Fibroblast of peridontal ligament (primary cell): ENCODE measurements around the gene GALNTL6.
A peak's percentile ranks its signal among the peaks of the same experiment; 100 is the strongest.

Source experiments
- DNase-seq: peaks from one replicate; pipeline ENCODE4 v3.0.0-alpha.2; 2010; ENCODE audit errors: extremely low read depth

The GALNTL6 gene

DNA sequence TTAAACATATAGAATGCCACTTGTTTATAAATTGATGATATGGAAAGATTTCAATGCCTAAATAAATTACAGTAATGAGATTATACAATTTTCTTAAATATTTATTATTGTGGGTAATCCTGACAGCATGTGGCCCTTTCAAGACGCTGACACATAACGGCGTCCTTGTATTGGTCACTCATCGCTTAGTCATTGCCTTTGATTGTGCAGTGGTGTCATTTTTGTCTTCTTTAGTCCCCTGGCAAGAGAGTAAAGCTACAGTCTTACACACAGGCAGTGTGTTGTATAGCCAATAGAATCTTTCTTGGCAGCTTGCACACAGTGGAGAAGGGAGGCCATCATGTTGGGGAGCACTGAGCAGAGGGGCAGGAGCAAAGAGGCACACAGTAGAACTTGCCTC, 993.6 kb downstream of the GALNTL6 start:
- no peak for DNase-seq

DNA sequence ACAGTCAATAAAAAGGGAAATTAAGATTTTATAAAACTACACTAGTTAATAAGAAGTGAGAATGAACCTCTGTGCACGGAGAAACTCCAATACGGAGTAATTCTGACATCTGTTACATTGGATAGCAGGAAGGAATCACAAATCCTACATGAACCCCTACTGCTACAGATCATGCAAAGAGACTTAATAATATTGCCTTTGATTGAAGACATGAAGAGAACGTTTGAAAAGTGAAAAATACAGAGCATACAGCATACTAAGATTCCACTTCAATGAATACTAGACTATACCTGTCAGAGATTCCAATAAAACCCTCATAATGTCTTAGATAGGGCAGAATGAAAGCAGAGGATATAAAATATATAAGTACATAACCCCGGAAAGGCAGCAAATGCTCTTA, 995.0 kb downstream of the GALNTL6 start:
- no peak for DNase-seq

DNA sequence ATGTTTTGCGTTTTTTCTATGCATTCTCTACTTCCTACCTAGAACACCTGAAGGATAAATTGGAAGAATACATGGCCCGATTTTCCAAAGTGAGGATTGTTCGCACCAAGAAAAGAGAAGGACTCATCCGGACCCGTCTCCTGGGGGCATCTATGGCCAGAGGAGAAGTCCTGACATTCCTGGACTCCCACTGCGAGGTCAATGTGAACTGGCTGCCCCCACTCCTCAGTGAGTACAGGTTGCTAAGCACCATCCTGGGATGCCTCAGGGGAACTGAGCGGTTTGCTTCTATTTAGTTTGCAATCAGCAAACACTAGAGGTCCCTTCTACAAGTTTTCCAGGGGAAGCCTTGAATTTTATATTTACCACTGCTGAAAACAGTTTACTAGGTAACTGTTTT, 996.1 kb downstream of the GALNTL6 start:
- no peak for DNase-seq

DNA sequence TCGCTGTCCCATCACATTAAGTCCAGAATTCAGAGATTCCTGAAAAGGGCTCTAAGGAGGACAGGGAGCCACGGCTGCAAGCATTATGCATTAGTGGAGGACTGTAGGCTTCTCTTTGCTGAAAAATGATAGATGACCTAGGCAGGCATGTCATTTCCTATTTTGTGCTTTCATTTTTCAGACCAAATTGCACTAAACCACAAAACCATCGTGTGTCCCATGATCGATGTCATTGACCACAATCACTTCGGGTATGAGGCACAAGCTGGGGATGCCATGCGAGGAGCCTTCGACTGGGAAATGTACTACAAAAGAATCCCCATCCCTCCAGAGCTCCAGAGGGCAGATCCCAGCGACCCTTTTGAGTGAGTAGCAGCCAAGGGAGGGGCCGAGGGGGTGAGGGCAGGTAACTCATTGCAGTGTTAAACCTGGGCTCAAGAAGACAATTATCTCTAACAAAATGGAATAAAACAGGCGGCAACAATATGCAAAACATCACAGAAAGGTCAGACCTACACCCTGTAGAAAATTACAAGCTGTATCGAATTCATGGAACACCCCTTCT, 1000.2 kb downstream of the GALNTL6 start:
- DNase-seq: peak; percentile 35

DNA sequence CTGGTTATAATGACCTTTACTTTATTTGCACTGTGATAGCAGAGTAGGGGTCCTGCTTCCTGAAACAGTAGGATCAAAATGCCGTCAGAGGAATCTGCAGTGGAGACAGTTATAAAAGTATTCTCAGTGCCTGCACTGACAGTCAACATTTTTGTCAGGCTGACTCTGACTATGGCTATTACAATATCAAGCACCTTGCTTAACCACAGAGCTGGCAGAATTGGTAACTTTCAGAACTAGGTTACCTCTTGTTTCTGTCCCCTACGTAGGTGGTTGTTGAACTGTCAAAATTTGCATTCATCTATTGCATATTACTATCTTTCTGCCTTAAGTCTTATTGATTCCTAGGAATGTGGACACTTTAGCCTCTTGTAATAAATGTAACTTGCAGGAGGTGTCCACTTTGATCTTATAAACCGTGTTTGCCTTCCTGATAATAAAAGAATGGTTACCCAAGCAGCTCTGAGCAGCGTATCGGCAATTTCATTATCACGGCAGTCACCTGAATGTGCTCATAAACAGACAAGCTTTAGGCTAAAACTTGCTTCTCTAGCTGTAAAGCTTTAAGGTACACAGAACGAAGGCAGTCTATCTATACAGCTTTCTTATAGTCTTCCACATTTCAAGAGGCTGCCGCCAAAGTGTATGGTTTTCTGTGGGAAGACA, 1002.4 kb downstream of the GALNTL6 start:
- no peak for DNase-seq

DNA sequence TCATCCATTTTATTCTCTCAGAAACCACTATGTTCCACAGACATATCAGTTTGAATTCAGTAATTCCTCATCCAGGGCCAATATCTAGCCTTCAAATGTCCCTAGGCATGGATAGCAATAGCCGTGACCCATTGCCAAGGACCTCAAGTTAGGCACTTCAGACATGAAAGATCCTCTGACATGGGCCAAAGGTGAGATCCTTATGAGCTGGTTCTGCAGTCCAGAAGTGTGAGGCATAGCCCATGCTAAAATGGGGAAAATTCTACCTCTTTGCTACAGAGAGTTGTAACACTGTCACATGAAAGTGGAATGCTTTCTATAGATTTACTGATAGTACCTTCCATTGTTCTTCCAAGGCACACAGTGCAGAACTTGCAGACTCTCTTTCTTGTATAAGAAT, 1005.7 kb downstream of the GALNTL6 start:
- no peak for DNase-seq

DNA sequence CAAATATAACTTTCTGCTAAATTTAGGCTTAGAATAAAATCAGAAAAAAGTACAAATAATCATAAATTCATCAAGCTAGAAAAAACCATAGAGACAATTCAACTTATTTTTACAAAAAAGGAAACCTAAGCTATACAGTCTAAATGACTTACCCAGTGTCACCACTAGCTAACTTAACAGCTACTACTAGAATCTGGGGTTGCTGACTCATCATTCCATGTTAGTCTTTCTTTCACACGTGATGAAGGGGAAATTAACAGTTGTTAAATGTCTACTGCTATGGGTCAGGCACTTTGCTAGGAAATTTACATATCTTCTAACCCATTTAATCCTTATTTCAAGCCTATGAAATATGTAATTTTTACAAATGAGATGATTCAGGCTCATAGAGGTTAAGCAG, 1006.1 kb downstream of the GALNTL6 start:
- no peak for DNase-seq

DNA sequence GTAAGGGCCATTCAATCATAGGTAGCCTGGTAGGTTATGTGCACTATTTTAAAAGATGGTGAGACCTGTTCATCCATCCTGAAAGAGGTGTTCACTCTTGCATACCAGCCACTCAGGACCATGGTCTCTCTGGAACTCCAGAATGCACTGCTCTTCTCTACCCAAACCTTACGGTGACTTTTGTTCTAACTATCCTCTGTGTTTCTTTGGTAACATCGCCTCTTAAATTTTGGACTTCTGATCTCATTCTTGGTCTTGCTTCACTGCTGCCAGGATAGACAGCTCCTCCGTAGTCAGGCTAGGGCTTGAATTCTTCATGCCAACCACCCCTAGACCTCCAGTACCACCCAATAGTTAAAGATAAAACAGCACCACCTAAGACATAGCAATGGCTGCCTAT, 1009.1 kb downstream of the GALNTL6 start:
- DNase-seq: no peak

DNA sequence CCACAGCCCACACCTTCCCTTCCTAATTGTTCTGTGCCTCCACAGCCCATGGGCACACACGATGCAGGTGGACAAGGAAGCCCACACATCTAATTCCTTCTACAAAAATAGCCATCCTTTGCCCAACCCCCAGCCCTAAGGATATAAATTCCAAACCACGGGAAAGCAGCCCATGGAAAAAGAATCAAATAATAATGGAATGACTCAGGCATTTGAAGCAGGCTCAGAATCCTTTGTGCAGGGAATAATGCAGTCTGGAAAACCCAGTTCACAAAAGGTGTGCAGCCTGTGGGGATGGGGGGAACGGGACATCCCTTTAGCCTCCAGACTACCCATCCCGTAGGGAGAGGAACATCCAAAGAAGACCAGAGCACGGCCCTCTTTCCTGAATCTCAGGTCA, 1013.1 kb downstream of the GALNTL6 start:
- DNase-seq: peak; percentile 13

DNA sequence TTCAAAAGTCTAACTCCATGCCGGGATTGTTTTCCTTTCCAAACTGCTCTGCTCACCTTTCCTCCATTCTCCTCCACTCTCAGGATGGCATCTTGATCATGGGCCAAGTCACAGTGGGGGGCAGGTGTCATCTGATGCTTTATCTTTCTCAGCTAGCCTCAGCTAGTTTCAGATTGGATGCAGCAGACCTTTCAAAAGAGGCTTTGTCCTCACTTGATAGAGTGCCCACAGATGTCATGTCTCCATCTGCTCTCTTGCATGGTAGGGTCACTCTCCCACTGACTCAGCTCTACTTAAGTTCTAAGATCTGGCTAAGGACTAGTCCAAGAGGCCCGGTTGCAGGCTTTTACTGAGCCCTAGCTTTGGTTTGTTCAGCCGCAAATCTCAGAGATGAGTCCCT, 1013.7 kb downstream of the GALNTL6 start:
- DNase-seq: no peak

DNA sequence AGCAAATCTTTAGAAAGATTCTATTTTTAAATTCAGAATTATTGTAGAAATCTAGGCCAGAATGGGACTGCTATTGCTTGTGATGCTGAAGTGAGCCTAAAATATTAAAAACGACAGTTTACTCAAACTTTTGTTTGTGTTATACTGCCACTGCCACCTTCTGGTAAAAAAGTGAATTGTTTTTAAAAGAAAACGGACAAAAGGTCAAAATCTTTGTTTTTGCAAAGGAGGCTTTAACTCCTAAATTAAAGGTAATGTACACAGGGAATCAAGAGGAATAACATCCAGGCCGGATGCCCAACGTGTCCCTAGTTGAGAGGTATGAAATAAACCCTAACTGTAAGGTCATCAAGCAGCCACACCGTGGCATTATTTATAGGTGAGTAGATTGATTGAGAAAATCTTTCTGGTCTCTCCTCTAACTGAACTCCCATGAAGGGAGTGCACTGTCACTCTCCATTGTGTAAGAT, 1017.1 kb downstream of the GALNTL6 start:
- peak; percentile 57 for DNase-seq

DNA sequence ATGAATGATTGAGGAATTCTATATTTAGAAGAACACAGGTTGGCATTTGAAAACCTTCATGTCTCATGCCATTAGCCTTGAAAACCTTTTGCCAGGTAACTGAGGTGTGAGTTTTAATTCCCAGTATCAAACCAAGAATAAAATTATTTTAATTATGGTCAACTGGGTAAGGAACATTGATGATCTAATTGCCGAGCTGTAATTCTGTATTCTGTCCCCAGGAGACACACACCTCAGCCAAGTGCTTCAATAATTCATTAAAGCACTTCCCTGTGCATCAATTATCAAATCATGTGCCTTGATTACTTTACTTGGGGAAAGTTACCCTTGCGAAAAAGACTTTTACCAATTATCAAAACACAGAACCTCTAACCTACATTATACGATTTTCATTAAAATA, 1023.5 kb downstream of the GALNTL6 start:
- no peak for DNase-seq

DNA sequence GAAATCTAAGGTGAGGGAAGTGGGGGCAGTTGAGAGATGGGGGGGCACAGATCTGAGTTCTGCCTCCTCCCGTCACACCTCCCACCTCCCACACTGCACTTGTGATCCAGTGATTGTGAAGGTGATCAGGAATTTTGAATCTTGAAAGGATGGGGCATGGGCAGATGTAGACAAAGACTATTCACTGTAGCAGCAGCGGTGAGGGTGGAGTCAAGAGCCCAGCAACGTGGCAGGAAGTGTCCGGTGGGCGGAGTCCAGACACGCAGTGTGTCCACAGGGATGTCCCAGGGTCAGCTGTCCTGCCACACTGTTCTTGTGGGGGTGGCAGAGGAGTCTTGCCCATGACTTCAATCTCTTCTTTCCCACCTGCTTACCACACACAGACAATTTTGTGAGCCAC, 1024.9 kb downstream of the GALNTL6 start:
- no peak for DNase-seq

DNA sequence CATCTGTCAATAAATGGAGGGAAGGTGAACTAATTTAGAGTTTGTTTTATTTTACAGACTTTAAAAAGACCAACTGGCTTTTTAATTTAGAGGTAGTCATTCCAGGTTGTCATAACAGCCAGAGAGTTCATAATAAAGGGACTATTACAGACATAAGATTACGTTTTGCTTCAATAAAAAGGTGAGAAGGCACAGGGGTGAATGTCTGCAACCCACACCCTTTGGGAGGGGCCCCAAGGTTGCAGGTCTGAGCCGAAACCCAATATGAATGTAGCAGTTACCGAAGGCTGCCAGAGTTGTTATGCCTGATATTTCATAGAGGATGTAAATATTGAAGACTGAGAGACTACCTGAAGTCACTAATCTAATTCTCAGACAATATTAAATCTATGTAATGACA, 1025.7 kb downstream of the GALNTL6 start:
- no peak for DNase-seq

DNA sequence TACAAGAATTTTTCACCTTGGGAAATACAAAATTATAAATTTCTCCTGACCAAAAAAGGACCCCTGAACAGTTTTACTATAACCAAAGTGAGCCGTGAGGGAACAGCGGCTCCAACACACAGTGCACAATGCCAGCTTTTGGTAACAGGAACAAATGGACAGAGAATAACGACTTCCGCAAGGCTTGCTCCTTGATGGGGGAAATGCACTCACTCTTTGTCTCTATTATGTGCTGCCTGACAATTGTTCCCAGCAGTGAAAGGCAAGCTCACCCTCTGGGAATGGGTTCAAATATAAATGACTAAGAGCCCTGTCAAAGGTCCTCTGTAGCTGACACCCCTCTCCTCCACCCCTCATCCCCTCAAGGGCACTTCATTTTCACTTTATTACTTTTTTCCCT, 1029.6 kb downstream of the GALNTL6 start:
- DNase-seq: no peak

DNA sequence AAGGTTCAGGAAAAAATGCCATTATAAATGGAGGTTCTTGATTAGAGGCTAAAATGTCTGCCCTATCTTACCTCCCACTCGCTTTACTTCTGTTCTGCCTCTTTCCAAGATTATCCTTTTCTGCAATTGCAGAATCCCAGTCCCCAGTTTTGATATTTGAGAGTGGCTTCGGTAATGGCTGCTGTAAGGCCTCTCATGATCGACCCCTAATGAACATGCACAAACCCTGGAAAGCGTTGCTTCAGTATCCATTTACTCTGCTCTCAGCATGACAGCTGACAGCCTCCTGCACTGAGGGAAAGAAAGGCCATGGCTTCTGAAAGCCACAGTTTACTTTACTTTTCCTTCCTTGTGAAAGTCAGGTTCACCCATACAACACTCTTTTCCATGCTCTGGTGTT, 1030.0 kb downstream of the GALNTL6 start:
- no peak for DNase-seq

DNA sequence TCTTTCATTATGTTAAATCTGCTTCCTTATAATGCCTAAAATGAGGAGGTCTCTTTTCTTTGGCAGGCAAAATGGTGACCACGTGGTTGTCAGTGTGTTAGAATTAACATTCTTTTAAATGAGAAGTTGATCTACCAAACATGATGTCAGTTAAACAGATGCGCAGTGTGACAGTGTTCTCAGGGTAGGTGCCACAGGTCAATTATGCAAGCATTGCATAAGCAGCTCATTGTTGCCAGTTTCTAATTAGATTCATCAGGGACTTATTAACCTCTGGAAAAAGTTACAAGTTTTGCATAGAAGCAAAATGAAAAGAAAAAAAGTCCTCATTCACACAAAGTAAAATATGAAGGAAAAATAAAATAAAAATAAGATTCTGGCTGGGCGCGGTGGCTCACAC, 1031.4 kb downstream of the GALNTL6 start:
- DNase-seq: no peak

DNA sequence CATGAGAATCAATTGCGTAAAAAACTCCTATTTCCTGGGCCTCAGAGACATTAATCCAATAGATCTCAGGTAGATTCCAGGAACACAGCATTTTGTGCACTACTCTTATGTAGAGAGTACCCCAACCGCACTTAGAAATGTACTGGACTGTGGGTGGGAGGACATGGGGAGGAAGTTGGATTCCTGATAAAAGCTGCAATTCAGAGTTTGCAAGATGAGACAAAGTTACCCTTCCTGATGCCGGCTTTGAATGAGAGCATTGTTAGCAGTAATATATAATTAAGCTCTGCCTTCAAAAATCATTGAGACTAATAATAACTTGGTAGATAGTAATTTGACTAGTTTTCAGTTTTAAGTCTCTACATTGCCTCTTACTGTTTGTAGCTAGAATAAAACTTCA, 1032.1 kb downstream of the GALNTL6 start:
- no peak for DNase-seq

DNA sequence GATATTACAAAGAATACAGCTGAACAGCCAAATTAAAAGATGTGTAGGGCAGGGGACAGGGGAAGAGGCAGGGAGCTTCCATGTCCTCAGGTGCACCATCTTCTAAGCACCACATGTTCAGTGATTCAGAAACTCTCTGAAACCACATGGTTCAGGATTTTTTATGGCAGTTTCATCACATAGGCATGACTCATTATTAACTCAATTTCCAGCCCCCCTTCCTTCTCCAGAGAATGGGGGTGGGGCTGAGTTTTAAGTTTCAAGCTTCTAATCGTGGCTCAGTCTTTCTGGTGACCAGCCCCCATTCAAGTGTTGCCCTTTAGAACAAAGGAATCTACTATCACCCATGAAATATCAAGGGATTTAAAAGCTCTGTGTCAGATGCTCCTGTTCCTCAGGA, 1037.6 kb downstream of the GALNTL6 start:
- peak; percentile 82 for DNase-seq

DNA sequence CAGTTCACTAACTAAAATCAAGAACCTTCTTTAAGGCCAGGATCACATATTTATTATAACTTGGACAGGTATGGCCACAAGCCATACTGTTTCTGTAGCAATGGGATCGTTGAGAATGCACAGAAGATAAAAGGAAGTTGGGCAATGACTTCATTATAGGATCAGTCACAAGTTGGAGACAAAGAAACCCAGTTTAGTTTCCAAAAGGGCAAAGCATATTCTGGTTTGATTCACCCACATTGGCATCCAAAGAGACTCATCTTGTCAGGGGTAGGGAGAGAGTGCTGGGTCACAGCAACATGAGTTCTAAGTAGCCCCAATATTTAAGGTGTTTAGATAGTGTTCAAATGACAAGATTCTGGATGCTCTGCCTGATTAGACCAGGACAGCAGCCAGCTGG, 1038.3 kb downstream of the GALNTL6 start:
- no peak for DNase-seq

DNA sequence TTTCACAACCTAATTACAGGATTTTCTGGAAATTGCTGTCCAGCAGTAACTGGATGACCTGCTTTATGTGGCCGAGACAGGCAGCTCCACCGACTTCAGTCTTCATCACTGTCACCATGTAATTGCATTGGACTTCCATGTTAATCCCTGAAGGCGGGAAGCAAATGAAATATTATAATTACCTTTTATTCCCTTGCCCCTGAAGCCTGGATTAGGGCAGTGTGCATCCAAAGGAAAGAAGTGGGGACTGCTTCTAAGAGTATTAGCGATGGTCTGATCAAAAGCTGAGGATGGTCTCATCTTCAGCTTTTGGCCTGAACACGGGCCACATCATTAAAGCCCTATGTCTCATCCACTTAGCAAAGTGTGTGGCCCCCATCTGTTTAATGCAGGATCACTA, 1043.8 kb downstream of the GALNTL6 start:
- no peak for DNase-seq

DNA sequence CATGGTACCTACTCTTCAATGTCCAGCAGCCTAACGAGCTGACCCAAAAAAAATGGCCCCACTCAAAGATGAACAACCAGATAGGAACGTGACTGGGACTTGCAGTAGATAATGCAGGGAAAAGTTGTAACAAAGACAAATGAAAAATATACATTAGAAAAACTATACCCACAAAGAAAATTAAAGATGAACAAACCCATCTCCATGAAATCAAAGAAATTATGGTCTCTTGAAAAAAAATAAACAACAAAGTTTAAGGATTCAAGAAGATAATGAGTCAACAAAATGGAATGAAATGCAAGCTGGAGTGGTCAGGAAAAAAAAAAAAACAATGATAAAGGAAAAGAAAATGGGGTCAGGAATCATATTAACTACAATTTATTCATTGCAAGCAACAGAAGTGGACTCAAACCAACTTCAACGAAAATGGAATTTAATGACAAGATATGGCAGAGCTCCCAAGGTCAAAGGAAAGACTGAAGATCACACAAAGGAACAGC, 1045.6 kb downstream of the GALNTL6 start:
- peak; percentile 31 for DNase-seq

DNA sequence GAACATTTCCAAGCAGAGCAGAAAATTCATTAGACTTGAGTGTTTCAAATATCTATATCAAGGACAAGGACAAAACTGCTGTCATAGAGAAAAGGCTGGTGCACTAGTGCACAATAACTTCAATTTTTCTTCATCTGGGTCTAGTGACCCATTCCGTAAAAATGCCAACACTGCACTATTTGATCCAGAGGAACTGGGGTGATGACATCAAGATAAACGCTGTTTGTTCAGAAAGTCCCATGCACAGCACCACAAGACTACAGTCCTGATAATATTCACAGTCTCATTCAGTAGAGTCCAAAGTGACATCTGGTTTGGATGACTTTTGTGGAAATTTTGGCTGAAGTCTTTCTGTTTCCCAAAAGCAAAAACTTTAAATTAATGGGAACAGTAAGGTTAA, 1051.9 kb downstream of the GALNTL6 start:
- DNase-seq: no peak
